Muscle of arm (tissue), 12 donors: ENCODE results near the gene NPR2. TPM values are rescaled to one million over a fixed set of nuclear protein-coding genes. Genes with fewer than 3 reads are reported as not detected.
A peak's percentile ranks its signal among the peaks of the same experiment; 100 is the strongest.

Source experiments
- DNase-seq: peaks from one replicate; pipeline ENCODE4 v3.0.0-alpha.2; 2013
- polyA plus RNA-seq, 12 donors: library from polyadenylated mRNA; unstranded; fragments of 120-200 nt; gene quantifications; one replicate each; pipeline ENCODE4 v1.2.1, GENCODE V29; 2013; ENCODE audit not compliant: insufficient read length in 12 of 12

NPR2 gene
- polyA plus RNA-seq, 12 donors = 14.4 to 30.9 (median 26.3) TPM; not detected in 1

DNA sequence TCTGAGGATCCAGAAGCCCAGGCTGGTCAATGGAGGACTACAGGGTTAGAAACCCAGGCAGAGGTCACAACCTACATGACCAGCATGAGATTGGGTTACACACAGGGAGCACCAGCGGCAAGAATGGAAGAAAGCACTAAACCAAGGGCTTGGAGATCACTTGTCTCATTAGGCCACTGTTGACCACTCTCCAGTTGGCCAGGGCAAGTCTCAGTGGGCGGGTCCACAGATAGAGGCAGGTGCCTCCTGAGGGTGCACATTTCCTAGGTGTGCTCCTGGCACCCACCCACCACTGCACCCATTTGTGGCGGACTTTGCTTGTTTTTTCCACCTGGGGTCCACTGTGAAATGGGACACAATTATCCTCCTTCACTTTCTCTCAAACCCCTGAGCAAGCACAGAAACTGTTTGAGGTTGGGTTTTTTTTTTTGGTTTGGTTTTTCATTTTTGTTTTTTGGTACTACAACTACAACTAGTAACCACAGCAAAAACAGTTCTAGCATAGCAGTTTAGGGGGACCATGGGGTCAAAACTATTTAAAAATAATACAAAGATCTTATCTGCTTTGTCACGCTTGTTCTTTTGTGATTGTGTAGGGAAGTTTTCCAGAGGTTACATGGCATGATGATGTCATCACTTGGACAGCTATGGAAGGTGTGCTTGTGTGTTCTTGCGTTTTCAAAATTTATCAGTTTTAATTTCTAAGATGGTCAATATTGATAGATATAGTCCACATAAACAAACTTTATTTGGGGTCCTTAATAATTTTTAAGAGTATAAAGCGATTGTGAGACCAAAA, 6.1 kb downstream of the NPR2 start:
- DNase-seq = no peak

DNA sequence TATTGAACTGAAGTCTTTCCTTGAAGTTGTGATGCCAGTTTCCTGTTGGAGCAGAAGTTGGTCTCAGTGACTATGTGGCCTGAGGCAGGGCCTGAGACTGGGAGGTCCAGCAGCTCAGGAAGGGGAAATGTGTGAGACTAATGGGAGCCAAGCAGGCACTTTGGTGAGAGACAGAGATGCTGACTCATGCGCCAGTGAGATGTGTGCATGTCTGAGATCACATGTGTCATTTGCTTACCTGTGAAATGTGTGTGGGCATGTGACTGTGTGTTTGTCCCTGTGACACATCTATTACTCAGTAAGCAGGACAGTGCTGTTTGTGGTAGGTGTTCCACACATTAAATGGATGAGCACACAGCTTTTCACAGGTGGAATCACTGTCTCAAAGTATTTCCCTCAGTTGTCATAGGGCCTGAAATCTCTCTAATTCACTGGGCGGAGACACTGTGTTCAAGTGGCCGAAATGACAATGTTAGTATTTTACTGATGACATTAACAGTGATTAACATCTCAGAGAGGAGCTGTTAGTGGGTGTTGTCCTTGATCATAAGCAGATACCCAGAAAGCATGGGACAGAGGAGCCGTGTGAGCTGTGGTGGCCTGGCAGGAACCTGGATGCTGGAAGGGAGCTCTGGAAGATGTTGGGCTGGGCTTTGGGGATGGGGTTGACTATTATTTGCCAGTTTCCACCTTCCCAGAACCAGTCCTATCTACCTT, 7.4 kb downstream of the NPR2 start:
- no peak for DNase-seq

DNA sequence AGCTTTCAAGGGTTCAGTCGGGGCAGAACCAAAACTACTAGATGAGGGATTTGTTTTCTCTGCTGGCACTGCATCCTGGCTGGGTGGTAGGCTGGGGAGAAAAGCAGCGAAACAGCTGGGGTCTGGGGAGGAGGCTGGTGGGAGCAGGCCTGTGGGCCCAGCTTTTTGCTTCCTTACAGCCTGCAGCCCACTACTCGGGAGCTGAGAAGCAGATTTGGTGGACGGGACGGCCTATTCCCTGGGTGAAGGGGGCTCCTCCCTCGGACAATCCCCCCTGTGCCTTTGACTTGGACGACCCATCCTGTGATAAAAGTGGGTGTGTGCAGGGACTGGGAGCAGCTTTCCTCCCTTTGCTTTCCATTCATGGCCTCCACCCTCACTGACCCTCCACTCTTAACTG, 9.1 kb downstream of the NPR2 start:
- no peak for DNase-seq

DNA sequence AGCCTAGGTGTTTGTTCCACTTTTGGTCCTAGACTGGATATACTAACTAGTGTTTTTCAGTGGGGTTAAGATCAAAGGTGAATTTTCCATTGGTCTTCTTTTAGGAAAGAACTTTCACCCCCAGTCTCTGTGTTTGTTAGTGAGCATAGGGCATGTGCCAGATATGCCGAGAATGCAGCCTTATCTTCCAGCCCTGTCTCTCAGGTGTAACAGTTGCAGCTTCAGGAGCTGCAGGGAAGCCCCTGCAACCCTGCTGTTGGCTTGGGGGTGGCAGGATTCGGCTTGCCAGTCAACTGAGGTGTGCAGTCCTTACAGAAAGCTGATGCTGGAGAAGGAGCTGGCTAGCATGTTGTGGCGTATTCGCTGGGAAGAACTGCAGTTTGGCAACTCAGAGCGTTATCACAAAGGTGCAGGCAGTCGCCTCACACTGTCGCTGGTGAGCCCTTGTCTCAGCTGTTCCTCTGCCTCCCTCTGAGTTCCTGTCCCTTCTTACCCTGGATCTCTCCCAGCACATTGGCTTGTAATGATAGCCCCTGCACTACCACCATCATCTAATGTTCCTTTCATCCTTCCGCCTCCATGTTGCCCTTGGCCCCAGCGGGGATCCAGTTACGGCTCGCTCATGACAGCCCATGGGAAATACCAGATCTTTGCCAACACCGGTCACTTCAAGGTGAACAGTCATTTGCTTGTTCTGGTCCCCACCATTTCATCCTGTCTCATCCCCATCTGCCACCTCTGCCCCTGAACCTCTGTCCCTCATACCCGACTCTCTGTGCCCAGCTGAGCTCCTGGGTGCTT, 10.1 kb downstream of the NPR2 start:
- no peak for DNase-seq

DNA sequence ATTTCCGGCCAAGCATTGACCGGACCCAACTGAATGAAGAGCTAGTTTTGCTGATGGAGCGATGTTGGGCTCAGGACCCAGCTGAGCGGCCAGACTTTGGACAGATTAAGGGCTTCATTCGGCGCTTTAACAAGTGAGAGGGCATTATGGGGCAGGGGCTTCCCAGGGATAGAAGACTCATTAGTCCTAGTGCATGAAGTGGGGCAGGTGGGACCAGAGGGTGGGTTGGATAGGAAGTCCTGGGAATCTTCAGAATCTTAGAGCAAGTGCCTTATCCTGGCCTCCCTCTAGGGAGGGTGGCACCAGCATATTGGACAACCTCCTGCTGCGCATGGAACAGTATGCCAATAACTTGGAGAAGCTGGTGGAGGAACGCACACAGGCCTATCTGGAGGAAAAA, 14.7 kb downstream of the NPR2 start:
- no peak for DNase-seq

DNA sequence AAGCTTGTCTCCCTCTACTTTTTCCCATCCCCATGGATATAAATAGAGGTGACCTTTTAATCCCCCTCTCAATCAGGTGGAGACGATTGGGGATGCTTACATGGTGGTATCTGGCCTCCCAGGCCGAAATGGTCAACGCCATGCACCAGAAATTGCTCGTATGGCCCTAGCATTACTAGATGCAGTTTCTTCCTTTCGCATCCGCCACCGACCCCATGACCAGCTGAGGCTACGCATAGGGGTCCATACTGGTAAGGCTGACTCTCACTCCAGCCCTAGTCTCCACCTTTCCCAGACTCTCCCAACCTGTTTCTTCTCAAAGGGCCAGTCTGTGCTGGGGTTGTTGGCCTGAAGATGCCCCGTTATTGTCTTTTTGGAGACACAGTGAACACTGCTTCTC, 17.0 kb downstream of the NPR2 start:
- no peak for DNase-seq

DNA sequence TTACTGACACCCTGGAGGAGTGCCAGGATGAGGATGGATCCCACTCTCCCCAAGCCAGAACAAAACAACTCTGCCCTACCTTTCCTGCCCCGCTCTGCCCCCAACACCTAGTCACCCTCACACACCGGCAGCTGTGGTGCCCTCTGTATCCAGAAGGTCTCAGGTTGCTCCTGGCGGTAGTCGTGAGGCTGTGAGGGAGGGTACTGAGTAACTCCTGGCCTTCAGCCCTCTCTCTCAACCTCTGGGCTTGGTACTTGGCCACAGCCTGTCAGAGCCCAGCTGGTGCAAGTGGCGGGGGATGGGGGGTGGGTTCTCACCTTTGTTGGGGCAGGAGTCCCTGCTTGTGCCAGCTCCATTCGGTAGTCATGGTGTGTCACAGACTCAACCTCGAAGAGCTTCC, 18.7 kb downstream of the NPR2 start:
- no peak for DNase-seq

DNA sequence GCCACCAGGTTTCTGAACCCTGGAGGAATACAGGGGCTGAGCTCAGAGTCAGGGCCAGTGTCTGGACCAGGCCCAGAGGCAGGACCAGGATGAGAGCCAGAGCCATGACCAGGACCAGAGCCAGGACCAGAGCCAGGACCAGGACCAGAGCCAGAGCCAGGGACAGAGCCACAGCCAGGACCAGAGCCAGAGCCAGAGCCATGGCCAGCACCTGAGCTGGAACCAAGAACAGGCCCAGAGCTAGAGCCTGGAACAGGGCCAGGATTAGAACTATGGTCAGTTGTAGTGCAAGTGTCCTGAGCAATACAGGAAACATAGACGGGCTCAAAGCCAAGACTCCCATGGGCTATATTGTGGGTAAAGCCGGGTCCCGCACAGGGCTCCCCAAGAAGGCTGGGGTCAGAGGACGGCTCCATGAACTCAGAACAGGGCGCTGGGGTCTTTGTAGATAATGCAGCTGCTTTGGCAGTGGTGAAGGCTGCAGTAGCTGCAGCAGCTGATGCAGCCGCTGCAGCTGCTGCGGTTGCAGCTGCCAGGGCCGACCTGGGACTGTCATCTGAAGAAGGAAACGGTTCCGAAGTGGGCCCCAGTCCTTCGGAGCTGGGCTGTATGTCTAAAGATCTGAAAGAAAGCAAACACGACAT, 20.1 kb downstream of the NPR2 start:
- peak; percentile 38 for DNase-seq

DNA sequence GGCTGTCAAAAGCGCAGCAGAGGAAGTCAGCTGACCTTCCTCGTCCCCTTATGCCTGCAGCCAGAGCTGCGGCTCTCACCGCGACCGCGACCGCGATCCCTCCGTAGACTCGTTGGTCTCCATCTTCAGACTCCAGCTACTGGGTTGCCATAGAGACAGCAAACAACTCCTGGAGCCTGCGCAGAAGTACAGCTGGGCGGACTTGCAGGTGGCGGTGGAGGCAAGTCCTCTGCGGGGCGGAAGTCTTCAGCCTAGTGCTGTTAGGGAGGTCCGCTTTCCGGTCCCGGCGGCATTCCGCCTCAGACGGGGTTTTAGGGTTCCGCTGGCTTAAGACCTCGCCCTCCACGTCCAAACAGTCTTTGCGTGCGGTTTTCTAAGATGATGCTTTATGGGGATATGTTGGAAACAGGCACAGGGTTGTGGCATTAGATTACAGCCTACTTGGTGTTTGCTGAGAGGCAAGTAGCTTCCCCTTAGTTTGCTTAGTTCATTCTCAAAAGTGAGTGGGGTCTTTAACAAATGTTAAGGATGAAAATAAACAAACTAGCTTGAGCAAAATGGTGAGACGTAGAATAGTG, 20.7 kb downstream of the NPR2 start, which contains the start of gene SPAG8:
Gene SPAG8, minus strand, starts transcription at position 238 of the 578 bp plus-strand sequence. Its CDS starts 115 bp downstream, at position 123.
- DNase-seq = peak; percentile 94

DNA sequence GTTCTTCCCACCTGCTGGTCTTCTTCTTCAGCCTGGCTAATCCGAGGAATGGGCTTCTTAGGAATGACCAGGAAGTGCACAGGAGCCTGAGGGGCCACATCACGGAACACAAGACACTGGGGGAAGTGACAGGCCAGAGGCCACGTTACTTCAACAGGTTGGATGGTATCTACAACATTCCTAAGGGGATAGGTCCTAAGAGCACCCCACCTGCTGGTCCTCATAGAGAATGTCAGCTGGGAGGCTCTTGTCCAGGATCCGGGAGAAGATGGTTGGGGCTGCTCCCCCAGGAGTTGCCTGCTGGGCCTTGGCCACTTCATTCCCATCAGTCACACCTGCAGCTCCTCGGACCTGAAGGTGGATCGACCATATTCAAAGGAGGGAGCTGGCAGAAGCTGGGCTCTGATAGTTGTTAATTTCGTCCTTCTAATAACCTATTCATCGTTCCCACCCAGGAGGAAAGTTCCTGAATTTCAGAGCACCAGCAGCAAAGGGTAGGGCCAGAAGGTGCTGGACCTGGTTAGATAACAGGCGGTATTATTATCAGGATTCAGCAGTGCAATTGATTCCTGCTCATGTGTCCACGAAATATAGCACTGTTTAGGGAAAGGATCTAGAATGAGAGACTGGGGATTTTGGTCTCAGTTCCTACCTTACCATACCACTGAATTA, 22.2 kb downstream of the NPR2 start:
- DNase-seq = no peak

DNA sequence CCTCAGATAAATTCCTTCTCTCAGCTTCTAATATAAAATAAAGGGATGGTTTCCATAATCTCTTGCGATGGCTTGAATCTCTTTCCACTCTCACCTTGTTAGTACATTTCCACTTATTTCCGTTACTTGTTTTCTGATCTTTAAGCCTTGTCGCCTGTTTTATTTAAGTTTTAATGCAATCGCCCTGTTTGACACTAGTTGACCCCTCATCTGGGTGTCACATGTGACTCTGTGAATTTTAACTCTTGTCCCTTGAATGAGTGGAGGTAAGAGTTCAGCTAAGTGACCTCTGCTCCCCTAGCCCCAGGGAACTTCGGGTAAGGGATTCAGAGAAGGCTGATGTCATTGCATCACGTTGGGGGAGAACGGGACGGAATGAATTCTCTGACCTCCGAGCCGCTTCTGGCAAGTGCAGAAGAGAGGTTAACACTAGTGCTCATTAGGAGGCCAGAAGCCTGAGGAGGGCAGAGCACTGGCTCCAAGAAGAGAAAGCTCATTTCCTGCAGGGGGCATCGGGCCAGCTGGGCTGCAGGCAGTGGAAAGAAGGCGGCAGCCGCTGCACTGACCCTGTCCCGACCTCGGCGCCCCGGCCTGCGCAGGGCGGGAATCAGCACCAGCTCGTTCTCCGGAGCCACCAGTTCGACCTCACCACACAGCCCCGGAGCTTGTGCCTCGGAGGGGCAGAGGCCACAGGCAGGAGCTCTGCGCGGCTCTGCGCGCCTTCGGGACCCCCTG, 22.9 kb downstream of the NPR2 start:
- DNase-seq = peak; percentile 61

DNA sequence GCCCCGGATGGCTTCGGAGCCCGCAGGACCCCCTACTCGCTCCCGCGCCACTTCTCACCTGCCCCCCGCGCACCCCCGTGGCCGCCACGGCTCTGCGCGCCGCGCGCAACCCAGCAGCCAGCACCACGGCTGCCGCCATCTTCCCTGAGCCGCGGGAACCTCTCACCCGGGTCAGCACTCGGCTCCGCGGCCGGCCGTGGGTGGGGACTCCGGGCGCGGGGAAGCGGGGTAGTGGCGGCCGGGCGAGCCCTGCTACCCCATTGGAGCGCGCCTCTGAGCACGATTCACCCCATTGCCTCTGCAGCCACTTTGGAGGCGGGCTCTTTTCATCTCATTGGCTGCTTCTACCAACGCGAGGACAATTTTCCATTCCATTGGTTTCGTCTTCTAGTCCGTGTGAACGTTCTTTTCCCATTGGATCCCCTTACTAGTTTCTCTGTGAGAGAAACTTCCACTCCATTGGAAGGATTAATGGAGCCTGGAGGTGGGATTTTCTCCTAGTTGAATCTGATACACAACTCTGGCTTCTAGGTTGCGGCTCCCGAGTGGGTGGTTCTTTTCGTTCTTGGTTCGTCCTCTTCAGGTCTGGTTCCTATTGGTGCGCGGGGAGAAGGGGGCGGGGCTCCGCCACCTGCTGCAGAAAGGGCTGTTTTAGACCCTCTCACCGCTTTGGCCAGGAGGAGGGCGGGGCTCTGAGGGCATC, 23.6 kb downstream of the NPR2 start, which contains the start of gene HINT2:
Gene HINT2, minus strand, starts transcription at position 202 of the 703 bp plus-strand sequence. Its CDS starts 63 bp downstream, at position 139.
- peak; percentile 97 for DNase-seq

DNA sequence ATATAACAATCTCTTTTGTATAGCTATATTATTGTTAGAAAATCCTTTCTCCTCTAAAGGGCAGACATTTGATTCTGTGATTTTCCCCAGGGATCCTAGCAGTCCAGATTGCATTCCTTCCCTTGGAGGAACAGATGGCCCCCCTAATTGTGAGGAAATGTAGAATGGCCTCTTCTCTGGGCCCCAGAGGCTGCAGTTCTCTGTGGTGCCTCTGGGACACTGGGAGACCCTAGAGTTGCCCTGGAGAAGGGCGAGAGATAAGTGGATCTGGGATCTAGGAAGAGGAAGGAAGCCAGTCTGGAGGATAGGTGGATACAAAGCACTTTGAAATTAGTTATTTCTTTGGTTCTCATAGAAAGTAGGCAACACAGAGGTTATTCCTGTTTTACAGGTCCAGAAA, 25.3 kb downstream of the NPR2 start:
- DNase-seq = no peak

DNA sequence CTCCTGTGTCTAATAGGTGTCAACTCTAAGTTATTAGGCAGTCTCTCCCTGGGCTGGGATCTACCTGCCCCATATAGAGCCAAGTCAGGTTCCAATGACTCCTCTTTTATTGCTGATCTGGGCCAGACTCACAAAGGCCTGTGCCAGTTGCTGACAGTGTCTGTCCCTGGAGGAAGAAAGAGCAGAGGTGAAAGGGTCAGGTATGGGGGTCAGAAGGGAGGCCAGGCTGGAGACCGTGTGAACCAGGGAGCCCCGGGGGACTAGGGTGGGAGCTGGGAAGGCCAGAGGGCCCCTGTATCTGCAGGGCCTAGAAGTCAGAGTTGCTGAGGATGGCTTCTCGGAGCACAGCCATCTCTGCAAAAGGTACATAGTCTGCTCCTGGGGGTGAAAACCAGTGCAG, 26.9 kb downstream of the NPR2 start:
- DNase-seq = no peak

DNA sequence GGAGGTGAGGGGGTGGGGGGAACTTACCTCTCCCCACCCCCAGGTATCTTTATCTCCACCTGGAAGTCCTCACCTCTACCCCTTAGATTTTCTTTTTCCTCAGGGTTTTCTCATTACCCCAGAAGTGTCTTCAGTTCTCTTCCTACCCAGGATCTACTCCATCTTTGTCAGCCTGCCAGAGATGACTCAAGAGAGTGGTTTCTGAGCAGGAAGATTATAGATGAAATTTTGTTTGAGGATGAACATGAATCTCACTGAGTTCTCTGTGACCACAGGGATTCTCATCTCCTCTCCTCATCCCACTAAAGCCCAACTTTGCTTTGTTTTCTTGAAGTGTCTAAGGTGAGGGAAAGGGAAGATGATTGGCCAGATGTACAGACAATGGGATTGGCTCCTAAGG, 28.7 kb downstream of the NPR2 start:
- DNase-seq = no peak

DNA sequence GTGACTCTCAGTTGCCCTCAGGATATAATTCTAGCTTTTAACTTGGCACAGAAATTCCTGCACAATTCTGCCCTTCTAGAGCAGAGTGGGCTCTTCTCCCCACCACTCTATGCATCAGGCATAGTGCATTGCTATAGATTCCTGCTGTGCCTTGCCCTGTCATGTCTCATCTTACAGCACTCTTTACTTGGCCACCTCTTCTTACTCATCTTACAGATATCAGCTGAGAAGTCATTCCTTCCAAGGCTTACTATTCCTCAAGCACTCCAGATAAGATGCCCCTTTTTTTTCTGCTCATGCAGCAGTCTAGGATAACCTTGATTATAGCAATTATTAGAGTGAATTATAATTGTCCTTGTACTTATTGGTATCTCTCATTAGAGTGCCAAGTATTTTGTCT, 31.5 kb downstream of the NPR2 start:
- no peak for DNase-seq

DNA sequence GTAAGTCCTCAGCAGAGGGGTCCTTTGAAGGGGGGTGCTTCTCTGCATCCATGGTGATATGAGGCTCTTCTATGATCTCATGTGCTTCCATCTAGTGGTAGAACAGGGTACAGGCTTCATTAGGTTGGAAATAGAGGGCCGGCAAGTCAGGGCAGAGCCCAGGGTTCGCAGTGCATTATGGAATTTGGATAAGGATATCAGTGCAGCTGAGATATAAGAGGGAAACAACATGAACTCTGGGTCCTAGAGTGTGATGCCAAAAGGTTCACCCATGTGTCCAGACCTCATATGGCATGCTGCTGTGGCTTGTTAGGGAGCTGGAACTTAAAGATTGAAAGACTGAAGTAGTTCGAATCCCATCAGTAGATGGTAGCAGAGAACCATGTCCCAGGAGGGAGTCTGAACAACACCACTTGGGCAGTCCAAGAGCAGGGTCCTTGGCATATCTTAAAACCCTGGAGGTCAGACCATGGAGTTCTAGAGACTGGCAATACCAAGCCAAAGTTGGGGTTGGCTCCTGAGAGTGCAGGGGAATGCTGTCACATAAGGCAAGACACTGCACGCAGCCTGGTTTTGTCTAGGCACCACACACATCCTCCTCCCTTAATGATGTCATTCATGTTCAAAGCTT, 34.8 kb downstream of the NPR2 start:
- peak; percentile 47 for DNase-seq

DNA sequence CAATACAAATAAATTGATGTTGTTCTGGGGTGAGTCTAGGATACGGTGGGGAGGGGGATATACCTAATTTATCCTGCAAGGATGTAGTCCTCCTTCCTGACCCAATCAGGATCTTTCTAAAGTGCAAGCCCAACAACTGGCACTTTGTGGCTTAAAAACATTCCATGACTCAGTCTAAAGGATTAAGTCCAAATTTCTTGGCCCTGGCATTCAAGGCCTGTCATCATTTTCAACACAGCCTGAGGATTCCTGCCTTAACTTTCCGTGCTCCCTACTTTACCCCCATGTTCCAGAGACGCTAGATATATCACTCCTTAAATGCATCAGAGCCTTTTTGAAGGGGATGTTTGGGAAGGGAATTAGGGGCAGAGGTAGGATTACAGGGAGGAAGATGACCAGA, 36.1 kb downstream of the NPR2 start:
- DNase-seq = no peak

DNA sequence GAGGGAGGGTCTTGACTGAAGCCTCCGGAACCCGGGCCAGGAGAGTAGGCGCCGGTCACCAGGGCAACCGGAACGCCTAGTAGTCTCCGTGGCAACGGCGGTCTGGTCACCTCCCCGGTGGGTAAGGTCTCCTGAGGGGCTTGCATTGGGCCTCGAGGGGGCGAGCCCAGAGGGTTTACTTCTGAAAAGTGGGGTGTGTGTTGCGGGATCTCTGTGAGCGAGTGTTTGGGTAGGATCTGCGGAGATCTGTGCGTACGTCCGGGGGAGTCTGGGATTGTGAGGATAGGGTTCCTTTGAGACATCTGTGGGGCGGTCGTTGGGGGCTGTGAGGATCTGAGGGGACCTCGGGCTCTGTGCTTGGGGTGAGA, 37.3 kb downstream of the NPR2 start, which contains the start of gene FAM221B:
Gene FAM221B, minus strand, starts transcription at position 17 of the 368 bp plus-strand sequence. CDS start 2,571 bp downstream, outside the sequence.
- no peak for DNase-seq
